Stimulated activated CD8-positive, alpha-beta memory T cell treated with anti-CD3 and anti-CD28 coated beads, Interleukin-12 subunit alpha, Interleukin-12 subunit beta, amount 100 ng/mL, for 24 hours (primary cell): Measurements from ENCODE around the gene KIF1B.

Source experiments
- DNase-seq: peaks from one replicate; pipeline ENCODE4 v3.0.0-alpha.2; 2020; ENCODE audit errors: extremely low read depth

Gene KIF1B

GRCh38 chr1:10429868-10430215, 219.5 kb downstream of the KIF1B start:
- DNase-seq: no peak

- peak; percentile 87 for DNase-seq
Measured at GRCh38 chr1:10430216-10431069, 220.1 kb downstream of the KIF1B start, which contains the start of gene CENPS. Gene CENPS, plus strand, starts transcription at chr1:10430433. Its CDS starts 85 bp downstream, at chr1:10430518.
